GM12801 (cell line): ENCODE measurements around the gene DPP4.

Experiments
- CTCF ChIP-seq: IDR thresholded peaks from one replicate; pipeline ENCODE4 v1.5.1; 2011; ENCODE audit warnings: control low read depth; ENCODE audit not compliant: insufficient read length; ENCODE audit errors: extremely low read depth

DPP4 gene

GRCh38 chr2:161982548-161983330 lies 91.3 kb downstream of the DPP4 start:
- TF ChIP-seq CTCF, result no peak

GRCh38 chr2:161981679-161982250 lies 92.2 kb downstream of the DPP4 start:
- no peak for TF ChIP-seq CTCF

GRCh38 chr2:161980976-161981375 lies 93.0 kb downstream of the DPP4 start:
- TF ChIP-seq CTCF, result no peak

- no peak for TF ChIP-seq CTCF
Observed at GRCh38 chr2:161979490-161979889, 94.5 kb downstream of the DPP4 start.

GRCh38 chr2:161976917-161977316 lies 97.1 kb downstream of the DPP4 start:
- TF ChIP-seq CTCF, result no peak

- TF ChIP-seq CTCF, result no peak
Observed at GRCh38 chr2:161976295-161976694, 97.7 kb downstream of the DPP4 start.

GRCh38 chr2:161975813-161976160 lies 98.2 kb downstream of the DPP4 start:
- TF ChIP-seq CTCF, result no peak
